Neutrophil (primary cell): ENCODE data around the gene ERAS.
"Not testable (repeated sequence)": the region's sequence is repeated elsewhere in the genome, so short reads cannot be mapped to it uniquely, and the experiment has no call there.

Experiments
- H3K27ac ChIP-seq: fragments of 200-600 bp; sonication (generic); 2 replicates; pipeline ENCODE4 v1.5.1; 2016; ENCODE audit warnings: mild to moderate bottlenecking, moderate library complexity
- H3K27me3 ChIP-seq: fragments of 200-600 bp; sonication (generic); 2 replicates; pipeline ENCODE4 v1.6.0; 2016; ENCODE audit warnings: mild to moderate bottlenecking
- H3K36me3 ChIP-seq: fragments of 200-600 bp; sonication (generic); 2 replicates; pipeline ENCODE4 v1.5.1; 2017
- H3K4me1 ChIP-seq, 2 experiments: fragments of 200-600 bp in 1 of 2; sonication (generic) in 1 of 2; 1 replicate in 1 of 2; 2 replicates in 1 of 2; pipeline versions ENCODE4 v1.5.1 to v1.6.1; 2013 to 2016; ENCODE audit warnings: low read depth in 1 of 2, low read length in 1 of 2, mild to moderate bottlenecking in 1 of 2, moderate library complexity in 1 of 2; ENCODE audit not compliant: control insufficient read depth in 1 of 2, insufficient read depth in 1 of 2
- H3K4me3 ChIP-seq, 2 experiments: fragments of 200-600 bp in 1 of 2; sonication (generic) in 1 of 2; 1 replicate in 1 of 2; 2 replicates in 1 of 2; pipeline ENCODE4 v1.5.1; 2013 to 2016; ENCODE audit warnings: low read depth in 1 of 2, low read length in 1 of 2, mild to moderate bottlenecking in 1 of 2, moderate library complexity in 1 of 2
- H3K9me3 ChIP-seq: fragments of 200-600 bp; sonication (generic); 2 replicates; pipeline ENCODE4 v1.5.1; 2016
- CTCF ChIP-seq: fragments of 200-600 bp; sonication (generic); IDR thresholded peaks from 2 replicates; pipeline ENCODE4 v1.5.1; 2016; ENCODE audit warnings: antibody characterized with exemption

Gene ERAS

GRCh38 chrX:48835524-48836329 is 9.4 kb downstream of the ERAS start, which contains the start of gene PCSK1N:
Gene PCSK1N, minus strand, starts transcription at chrX:48835610. Its CDS starts 78 bp downstream, at chrX:48835532.
- no peak within 1 kb of the TSS for H3K27ac ChIP-seq
- peaks cover 0 to 3% of the 10 kb centered on the region in 2 experiments for H3K4me1 ChIP-seq
- H3K9me3 ChIP-seq, result no peaks in the 10 kb centered on the region
- peaks cover 78% of the 10 kb centered on the region for H3K27me3 ChIP-seq
- no peak for TF ChIP-seq CTCF
- no peak within 1 kb of the TSS for H3K4me3 ChIP-seq
- H3K36me3 ChIP-seq, result no peaks in the 10 kb centered on the region

- no peak for TF ChIP-seq CTCF
- peaks cover 38% of the 10 kb centered on the region for H3K27me3 ChIP-seq
- no peaks in the 10 kb centered on the region for H3K9me3 ChIP-seq
- H3K4me1 ChIP-seq, result no peaks in the 10 kb centered on the region
- no peaks in the 10 kb centered on the region for H3K36me3 ChIP-seq
- no peak overlapping the region for H3K27ac ChIP-seq
- no peak overlapping the region for H3K4me3 ChIP-seq
Observed at GRCh38 chrX:48839686-48840085, 13.4 kb downstream of the ERAS start.

GRCh38 chrX:48848847-48849246 is 22.5 kb downstream of the ERAS start:
- Histone ChIP-seq H3K36me3 (no peaks in the 10 kb centered on the region), H3K4me3 (no peak overlapping the region), H3K27me3 (no peaks in the 10 kb centered on the region), H3K27ac (no peak overlapping the region), H3K9me3 (no peaks in the 10 kb centered on the region), H3K4me1 (no peaks in the 10 kb centered on the region)
- no peak for TF ChIP-seq CTCF

GRCh38 chrX:48852857-48853256 is 26.5 kb downstream of the ERAS start:
- H3K4me3 ChIP-seq, result no peak overlapping the region
- no peak for TF ChIP-seq CTCF
- H3K9me3 ChIP-seq, result no peaks in the 10 kb centered on the region
- H3K27me3 ChIP-seq, result no peaks in the 10 kb centered on the region
- H3K27ac ChIP-seq, result no peak overlapping the region
- H3K36me3 ChIP-seq, result no peaks in the 10 kb centered on the region
- no peaks in the 10 kb centered on the region for H3K4me1 ChIP-seq

- H3K4me3 ChIP-seq, H3K36me3 ChIP-seq, H3K27ac ChIP-seq, H3K4me1 ChIP-seq, H3K27me3 ChIP-seq, H3K9me3 ChIP-seq: not testable (repeated sequence)
Observed at GRCh38 chrX:48853494-48853893, 27.2 kb downstream of the ERAS start.

- H3K4me3 ChIP-seq, H3K9me3 ChIP-seq, H3K4me1 ChIP-seq, H3K27ac ChIP-seq, H3K27me3 ChIP-seq, H3K36me3 ChIP-seq: not testable (repeated sequence)
Observed at GRCh38 chrX:48854121-48854804, 27.9 kb downstream of the ERAS start.
